OCI-LY7 (cell line): ENCODE results near the gene HJURP. TPM values are rescaled to one million over a fixed set of nuclear protein-coding genes. Genes with fewer than 3 reads are reported as not detected.
A peak's percentile ranks its signal among the peaks of the same experiment; 100 is the strongest.

ENCODE experiments used
- BruUV-seq: library from RNA; stranded (reverse); fragments of 400-500 nt; replicated peaks from 2 replicates; lab custom pipeline; 2021; lab: Mats Ljungman, UMichigan
- CTCF ChIA-PET: fragments of 300-600 bp; sonication (Branson Sonifier 250); formaldehyde crosslinking; loops from one replicate; lab custom pipeline; 2022; ENCODE audit warnings: antibody characterized with exemption; ENCODE audit not compliant: unreplicated experiment; lab: Charles Lee
- POLR2A ChIA-PET: fragments of 300-600 bp; sonication (Branson Sonifier 250); formaldehyde crosslinking; loops from one replicate; lab custom pipeline; 2022; ENCODE audit warnings: antibody characterized with exemption; lab: Charles Lee
- DNase-seq: peaks from one replicate; pipeline ENCODE4 v3.0.0-alpha.2; 2015; ENCODE audit warnings: low spot score
- H2AFZ ChIP-seq: fragments of 200-600 bp; sonication (generic), shearing (Covaris generic); 2 replicates; pipeline ENCODE4 v1.6.1; 2014; ENCODE audit warnings: mild to moderate bottlenecking, antibody characterized with exemption, low read length, moderate library complexity
- H3K27ac ChIP-seq: fragments of 200-600 bp; sonication (generic); 2 replicates; pipeline ENCODE4 v1.5.1; 2014; ENCODE audit warnings: mixed run types, low read depth, mild to moderate bottlenecking, moderate library complexity, low read length, inconsistent platforms; ENCODE audit not compliant: poor library complexity, severe bottlenecking
- H3K36me3 ChIP-seq: fragments of 200-600 bp; sonication (generic); 2 replicates; pipeline ENCODE4 v1.6.1; 2014; ENCODE audit warnings: mild to moderate bottlenecking, antibody characterized with exemption, low read length, moderate library complexity, mixed read lengths; ENCODE audit not compliant: insufficient read depth
- H3K4me1 ChIP-seq: fragments of 200-600 bp; sonication (generic); 2 replicates; pipeline ENCODE4 v1.5.1; 2014; ENCODE audit warnings: mild to moderate bottlenecking, low read length; ENCODE audit not compliant: insufficient read depth, poor library complexity, severe bottlenecking
- H3K4me2 ChIP-seq: fragments of 200-600 bp; sonication (generic); 2 replicates; pipeline ENCODE4 v1.6.1; 2014; ENCODE audit warnings: mild to moderate bottlenecking, low read length
- H3K4me3 ChIP-seq: fragments of 200-600 bp; sonication (generic); 2 replicates; pipeline ENCODE4 v1.5.1; 2014; ENCODE audit warnings: mild to moderate bottlenecking, low read depth, low read length; ENCODE audit not compliant: poor library complexity, severe bottlenecking
- H3K79me2 ChIP-seq: fragments of 200-600 bp; sonication (generic); 2 replicates; pipeline ENCODE4 v1.6.1; 2016; ENCODE audit warnings: low read depth, mild to moderate bottlenecking, low read length, moderate library complexity, mixed read lengths; ENCODE audit not compliant: insufficient read depth
- H3K9me2 ChIP-seq: fragments of 200-600 bp; sonication (generic); 2 replicates; pipeline ENCODE4 v1.6.1; 2016; ENCODE audit warnings: mild to moderate bottlenecking, low read length, mixed read lengths; ENCODE audit not compliant: insufficient read depth
- H3K9me3 ChIP-seq: fragments of 200-600 bp; sonication (generic); 2 replicates; pipeline ENCODE4 v1.6.1; 2014; ENCODE audit warnings: mild to moderate bottlenecking, mixed run types, low read length, mixed read lengths
- H4K20me1 ChIP-seq: fragments of 200-600 bp; sonication (generic); 2 replicates; pipeline ENCODE4 v1.6.1; 2014; ENCODE audit warnings: mild to moderate bottlenecking, antibody characterized with exemption, low read length, moderate library complexity, mixed read lengths; ENCODE audit not compliant: insufficient read depth
- EZH2phosphoT487 ChIP-seq: fragments of 200-600 bp; sonication (generic); IDR thresholded peaks from 2 replicates; pipeline ENCODE4 v1.6.1; 2018; ENCODE audit warnings: low read depth, borderline replicate concordance, mild to moderate bottlenecking, mixed run types, antibody characterized with exemption, low read length, moderate library complexity, mixed read lengths
- intact Hi-C: fragments of 100-400 bp; cut with micrococcal nuclease; formaldehyde crosslinking; loops from one replicate; pipeline ENCODE4 v1.10.0; 2022; ENCODE audit not compliant: unreplicated experiment
- total RNA-seq, 2 experiments: library from RNA; depleted of rRNA in 1 of 2; stranded (reverse); fragments of >200 nt in 1 of 2; shearing (Covaris generic) in 1 of 2; gene quantifications; 2 replicates each; pipeline ENCODE4 v1.2.3, GENCODE V29; 2014 to 2022
- TF ChIP-seq, protein P1 (sequence below): fragments of 200-600 bp; sonication (generic); conservative IDR thresholded peaks from 2 replicates; pipeline ENCODE4 v1.5.1; 2014; ENCODE audit warnings: mild to moderate bottlenecking, antibody characterized with exemption, low read length, moderate library complexity, mixed read lengths

Gene HJURP
- total RNA-seq, 2 experiments from 2014 or later, result 94.3 to 122 TPM

DNA sequence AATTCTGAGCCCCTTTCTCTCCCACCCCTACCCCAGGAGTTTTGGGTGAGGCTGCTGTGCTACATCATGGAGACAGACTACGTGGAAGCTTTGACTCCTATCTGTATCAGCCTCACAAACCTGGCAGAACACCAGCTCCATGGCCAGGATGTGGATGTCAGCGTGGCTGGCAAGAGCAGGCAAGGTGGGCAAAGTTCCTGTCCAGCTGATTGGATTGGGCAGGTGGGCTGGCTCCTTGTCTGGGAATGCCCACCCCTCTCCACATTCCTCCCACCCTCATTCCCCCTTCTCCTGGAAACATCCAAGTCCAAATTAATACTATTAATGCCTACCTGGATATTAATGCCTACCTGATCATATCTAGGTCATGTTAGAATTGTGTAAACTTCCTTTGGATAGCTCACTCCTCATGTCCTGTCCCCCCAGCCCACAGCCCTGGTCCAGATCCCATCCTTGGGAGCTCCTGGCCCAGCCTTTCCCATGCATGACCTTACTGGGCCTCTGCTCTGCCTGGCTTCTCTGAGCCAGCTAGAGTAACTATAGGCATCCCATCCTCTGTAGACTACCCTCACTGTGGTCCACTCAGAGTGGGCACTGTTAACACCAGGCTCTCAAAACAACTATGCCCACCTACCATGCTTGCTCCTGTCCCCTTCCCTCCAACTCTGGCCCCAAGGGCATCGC lies 52.1 kb downstream of the HJURP start:
- no peaks in the 10 kb centered on the region for H3K79me2 ChIP-seq
- no peaks in the 10 kb centered on the region for H3K36me3 ChIP-seq
- H2AFZ ChIP-seq, result no peak overlapping the region
- H3K4me3 ChIP-seq, result no peak overlapping the region
- intact Hi-C loops, result no loop called here
- no peak for DNase-seq
- H3K9me2 ChIP-seq, result no peaks in the 10 kb centered on the region
- ChIA-PET CTCF (no interaction called here), POLR2A (interaction anchor here (1.3 kb wide), 1 partner anchor 11 kb away, joined by 3 read pairs; no protein-coding TSS in a partner anchor)
- no peaks in the 10 kb centered on the region for H3K9me3 ChIP-seq
- peaks cover 11% of the 10 kb centered on the region for H3K4me1 ChIP-seq
- no peak for TF ChIP-seq EZH2phosphoT487
- TF ChIP-seq, protein P1, sequence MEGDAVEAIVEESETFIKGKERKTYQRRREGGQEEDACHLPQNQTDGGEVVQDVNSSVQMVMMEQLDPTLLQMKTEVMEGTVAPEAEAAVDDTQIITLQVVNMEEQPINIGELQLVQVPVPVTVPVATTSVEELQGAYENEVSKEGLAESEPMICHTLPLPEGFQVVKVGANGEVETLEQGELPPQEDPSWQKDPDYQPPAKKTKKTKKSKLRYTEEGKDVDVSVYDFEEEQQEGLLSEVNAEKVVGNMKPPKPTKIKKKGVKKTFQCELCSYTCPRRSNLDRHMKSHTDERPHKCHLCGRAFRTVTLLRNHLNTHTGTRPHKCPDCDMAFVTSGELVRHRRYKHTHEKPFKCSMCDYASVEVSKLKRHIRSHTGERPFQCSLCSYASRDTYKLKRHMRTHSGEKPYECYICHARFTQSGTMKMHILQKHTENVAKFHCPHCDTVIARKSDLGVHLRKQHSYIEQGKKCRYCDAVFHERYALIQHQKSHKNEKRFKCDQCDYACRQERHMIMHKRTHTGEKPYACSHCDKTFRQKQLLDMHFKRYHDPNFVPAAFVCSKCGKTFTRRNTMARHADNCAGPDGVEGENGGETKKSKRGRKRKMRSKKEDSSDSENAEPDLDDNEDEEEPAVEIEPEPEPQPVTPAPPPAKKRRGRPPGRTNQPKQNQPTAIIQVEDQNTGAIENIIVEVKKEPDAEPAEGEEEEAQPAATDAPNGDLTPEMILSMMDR, result no peak
- BruUV-seq, result no TSS peak
- no peak overlapping the region for H3K27ac ChIP-seq
- H4K20me1 ChIP-seq, result no peaks in the 10 kb centered on the region
- H3K4me2 ChIP-seq, result no peak overlapping the region

DNA sequence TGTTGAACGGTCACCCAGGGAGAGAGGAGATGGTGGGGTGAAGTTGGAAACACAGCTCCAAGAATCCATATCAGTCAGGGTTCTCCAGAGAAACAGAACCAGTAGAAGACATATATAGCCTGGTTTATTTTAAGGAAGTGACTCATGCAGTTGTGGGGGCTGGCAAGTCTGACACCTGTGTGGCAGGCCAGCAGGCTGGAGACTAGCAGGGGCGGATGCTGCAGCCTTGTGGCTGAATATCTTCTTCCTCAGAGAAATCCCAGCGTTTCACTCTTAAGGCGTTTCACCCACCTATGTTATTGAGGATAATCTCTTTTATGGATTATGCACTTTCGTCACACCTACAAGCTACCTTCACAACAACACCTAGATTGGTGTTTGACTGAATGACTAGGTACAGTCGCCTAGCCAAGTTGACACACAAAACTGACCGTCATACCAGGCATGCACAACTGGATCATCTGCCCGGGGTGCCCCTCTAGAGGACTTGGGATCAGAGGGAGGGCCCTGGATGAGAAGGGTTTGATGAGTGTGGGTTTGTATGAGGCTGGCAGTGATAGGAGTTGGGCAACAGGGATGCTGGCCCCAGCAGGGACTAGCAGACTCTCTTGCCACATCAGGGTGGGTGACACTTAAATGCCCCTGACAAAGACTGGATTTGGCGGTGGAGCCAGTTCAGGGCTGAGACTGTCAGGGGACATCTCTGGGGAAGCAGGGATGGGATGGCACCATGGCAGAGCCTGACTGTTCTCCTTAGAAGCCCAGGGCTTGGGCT lies 52.8 kb downstream of the HJURP start:
- H4K20me1 ChIP-seq, result no peaks in the 10 kb centered on the region
- no peak overlapping the region for H3K27ac ChIP-seq
- TF ChIP-seq EZH2phosphoT487, result no peak
- TF ChIP-seq, protein P1, result peak; percentile 39
- ChIA-PET POLR2A (interaction anchor here (1.3 kb wide), 1 partner anchor 10 kb away, joined by 3 read pairs; no protein-coding TSS in a partner anchor), CTCF (no interaction called here)
- DNase-seq, result peak; percentile 57
- no peaks in the 10 kb centered on the region for H3K79me2 ChIP-seq
- no TSS peak for BruUV-seq
- peaks cover 11% of the 10 kb centered on the region for H3K4me1 ChIP-seq
- H3K4me3 ChIP-seq, result no peak overlapping the region
- H3K9me2 ChIP-seq, result no peaks in the 10 kb centered on the region
- no peak overlapping the region; the same call in 1 of the 2 replicates for H3K4me2 ChIP-seq
- no peaks in the 10 kb centered on the region for H3K36me3 ChIP-seq
- no peak overlapping the region for H2AFZ ChIP-seq
- intact Hi-C loops, result no loop called here
- H3K9me3 ChIP-seq, result no peaks in the 10 kb centered on the region
